Liver (tissue), 9 donors: ENCODE results near the gene UBR3. TPM values are rescaled to one million over a fixed set of nuclear protein-coding genes. Genes with fewer than 3 reads are reported as not detected.

Source experiments
- DNase-seq: peaks from one replicate; pipeline ENCODE4 v3.0.0-alpha.2; 2017; ENCODE audit warnings: low spot score
- H3K27ac ChIP-seq, 2 donors: one replicate each; pipeline ENCODE4 v1.7.0; 2013; ENCODE audit warnings: inconsistent platforms in 2 of 2, low read length in 2 of 2, control low read depth in 1 of 2, low read depth in 1 of 2, mild to moderate bottlenecking in 1 of 2
- H3K27me3 ChIP-seq, 4 donors: one replicate each; pipeline versions ENCODE4 v1.6.1 to v1.7.0; 2013; ENCODE audit warnings: low read length in 3 of 4, inconsistent platforms in 1 of 4, mild to moderate bottlenecking in 1 of 4, moderate library complexity in 1 of 4; ENCODE audit not compliant: control insufficient read depth in 4 of 4, insufficient read depth in 4 of 4
- H3K36me3 ChIP-seq, 4 donors: one replicate each; pipeline versions ENCODE4 v1.6.1 to v1.7.0; 2013; ENCODE audit warnings: low read length in 3 of 4, mild to moderate bottlenecking in 3 of 4, low read depth in 1 of 4, moderate library complexity in 1 of 4; ENCODE audit not compliant: control insufficient read depth in 4 of 4, insufficient read depth in 3 of 4
- H3K4me1 ChIP-seq, 4 donors: one replicate each; pipeline versions ENCODE4 v1.6.1 to v1.7.0; 2013; ENCODE audit warnings: low read length in 3 of 4, mild to moderate bottlenecking in 3 of 4, moderate library complexity in 1 of 4; ENCODE audit not compliant: control insufficient read depth in 4 of 4, insufficient read depth in 4 of 4
- H3K4me3 ChIP-seq, 3 donors: one replicate each; pipeline versions ENCODE4 v1.6.1 to v1.7.0; 2013; ENCODE audit warnings: low read length in 3 of 3, control low read depth in 1 of 3, low read depth in 1 of 3, mild to moderate bottlenecking in 1 of 3
- H3K9ac ChIP-seq, 2 donors: one replicate each; pipeline ENCODE4 v1.7.0; 2013; ENCODE audit warnings: low read length in 2 of 2, mild to moderate bottlenecking in 2 of 2, moderate library complexity in 2 of 2, control low read depth in 1 of 2, low read depth in 1 of 2
- H3K9me3 ChIP-seq, 4 donors: one replicate each; pipeline versions ENCODE4 v1.6.1 to v1.7.0; 2013; ENCODE audit warnings: low read length in 3 of 4; ENCODE audit not compliant: control insufficient read depth in 4 of 4
- EGR1 ChIP-seq, 2 donors: IDR thresholded peaks; 2 replicates each; pipeline ENCODE4 v1.6.1; 2016 to 2018; ENCODE audit warnings: antibody characterized with exemption in 2 of 2, low read depth in 2 of 2
- FOXA1 ChIP-seq: IDR thresholded peaks from 2 replicates; pipeline ENCODE4 v1.6.1; 2016; ENCODE audit warnings: antibody characterized with exemption
- FOXA2 ChIP-seq: IDR thresholded peaks from 2 replicates; pipeline ENCODE4 v1.6.1; 2016; ENCODE audit warnings: antibody characterized with exemption
- GABPA ChIP-seq, 2 donors: IDR thresholded peaks in 1 of 2; conservative IDR thresholded peaks in 1 of 2; 2 replicates each; pipeline ENCODE4 v1.6.1; 2016; ENCODE audit warnings: antibody characterized with exemption in 2 of 2, mild to moderate bottlenecking in 1 of 2, moderate library complexity in 1 of 2
- HNF4A ChIP-seq, 2 donors: conservative IDR thresholded peaks; 2 replicates each; pipeline ENCODE4 v1.6.1; 2016; ENCODE audit warnings: antibody characterized with exemption in 2 of 2, mild to moderate bottlenecking in 2 of 2
- HNF4G ChIP-seq: IDR thresholded peaks from 2 replicates; pipeline ENCODE4 v1.6.1; 2016; ENCODE audit warnings: antibody characterized with exemption
- JUND ChIP-seq, 2 donors: IDR thresholded peaks; 2 replicates each; pipeline ENCODE4 v1.6.1; 2016; ENCODE audit warnings: antibody characterized with exemption in 2 of 2
- NR2F2 ChIP-seq: IDR thresholded peaks from 2 replicates; pipeline ENCODE4 v1.6.1; 2016; ENCODE audit warnings: antibody characterized with exemption
- RAD21 ChIP-seq, 2 donors: IDR thresholded peaks; 2 replicates each; pipeline ENCODE4 v1.6.1; 2016; ENCODE audit warnings: antibody characterized with exemption in 2 of 2, mild to moderate bottlenecking in 2 of 2
- RXRA ChIP-seq, 2 donors: IDR thresholded peaks; 2 replicates each; pipeline ENCODE4 v1.6.1; 2017 to 2018; ENCODE audit warnings: antibody characterized with exemption in 2 of 2, mild to moderate bottlenecking in 1 of 2
- SP1 ChIP-seq: IDR thresholded peaks from 2 replicates; pipeline ENCODE4 v1.6.1; 2018; ENCODE audit warnings: antibody characterized with exemption, mild to moderate bottlenecking
- TAF1 ChIP-seq: conservative IDR thresholded peaks from 2 replicates; pipeline ENCODE4 v1.6.1; 2016; ENCODE audit warnings: antibody characterized with exemption, mild to moderate bottlenecking
- YY1 ChIP-seq: IDR thresholded peaks from 2 replicates; pipeline ENCODE4 v1.6.1; 2016; ENCODE audit warnings: antibody characterized with exemption, mild to moderate bottlenecking
- WGBS: extraction: QIAGEN DNeasy Blood & Tissue Kit; methylation state at CpG from one replicate; pipeline ENCODE4 v1.1.7; 2013; 5-methylcytosine and 5-hydroxymethylcytosine counted together
- polyA plus RNA-seq, 2 donors: library from polyadenylated mRNA; stranded (reverse) in 1 of 2; unstranded in 1 of 2; fragments of 200-250 nt in 1 of 2; fragments of >200 nt in 1 of 2; fragmentation: Nextera tagmentation in 1 of 2; extraction: Ambion mirVana in 1 of 2; gene quantifications; one replicate each; pipeline versions ENCODE4 v1.2.1 to v1.2.3, GENCODE V29; 2013 to 2015
- total RNA-seq, 2 donors: library from RNA; depleted of rRNA; stranded (reverse); fragments of >200 nt; gene quantifications; one replicate each; pipeline ENCODE4 v1.2.3, GENCODE V29; 2014
- TF ChIP-seq, protein P1 (sequence below): IDR thresholded peaks from 2 replicates; pipeline ENCODE4 v1.6.1; 2016; ENCODE audit warnings: antibody characterized with exemption, mild to moderate bottlenecking
- TF ChIP-seq, protein P2 (sequence below): IDR thresholded peaks from 2 replicates; pipeline ENCODE4 v1.6.1; 2016; ENCODE audit warnings: antibody characterized with exemption
- TF ChIP-seq, protein P3 (sequence below): fragments of 150-350 bp; IDR thresholded peaks from 2 replicates; pipeline ENCODE4 v1.5.1; 2017; ENCODE audit warnings: improper control_type of control experiment, low read depth, low read length; ENCODE audit not compliant: missing input control
- TF ChIP-seq, protein P4 (sequence below): IDR thresholded peaks from 2 replicates; pipeline ENCODE4 v1.6.1; 2016; ENCODE audit warnings: antibody characterized with exemption
- TF ChIP-seq, protein P5 (sequence below): IDR thresholded peaks from 2 replicates; pipeline ENCODE4 v1.6.1; 2016; ENCODE audit warnings: antibody characterized with exemption
- donor health status: healthy.
- donor health status: healthy.
- donor health status: healthy.
- donor health status: healthy.
- donor health status: healthy.

UBR3 gene
- total and polyA plus RNA-seq, 4 donors: 8.5 to 69.4 (median 28.4) TPM

DNA sequence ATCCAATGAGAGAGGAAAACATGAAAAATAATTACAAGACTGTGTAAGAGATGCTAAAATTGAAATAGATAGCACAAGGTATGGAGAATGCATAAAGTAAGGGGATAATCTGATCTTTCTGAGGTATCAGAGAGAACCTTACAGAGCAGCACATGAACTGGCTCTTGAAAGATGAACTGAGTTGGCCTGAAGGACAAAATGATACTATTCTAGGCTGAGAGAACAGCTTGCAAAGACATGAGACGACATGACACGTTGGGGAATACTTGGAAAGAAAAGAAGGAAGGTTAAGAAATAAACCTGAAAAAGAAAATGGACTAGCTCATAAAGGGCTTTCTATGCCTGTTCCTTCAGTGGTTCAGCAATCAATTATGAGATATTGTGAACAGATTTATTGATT, 198.0 kb downstream of the UBR3 start:
- DNase-seq: no peak
- Histone ChIP-seq H3K4me1 (peaks cover 0 to 4% (median 3%) of the 10 kb centered on the region in 4 donors), H3K9me3 (no peaks in the 10 kb centered on the region), H3K4me3 (no peak overlapping the region), H3K36me3 (peaks cover 0 to 4% (median 3%) of the 10 kb centered on the region in 4 donors), H3K9ac (no peak overlapping the region), H3K27ac (no peak overlapping the region), H3K27me3 (no peaks in the 10 kb centered on the region)
- TF ChIP-seq, protein P1, sequence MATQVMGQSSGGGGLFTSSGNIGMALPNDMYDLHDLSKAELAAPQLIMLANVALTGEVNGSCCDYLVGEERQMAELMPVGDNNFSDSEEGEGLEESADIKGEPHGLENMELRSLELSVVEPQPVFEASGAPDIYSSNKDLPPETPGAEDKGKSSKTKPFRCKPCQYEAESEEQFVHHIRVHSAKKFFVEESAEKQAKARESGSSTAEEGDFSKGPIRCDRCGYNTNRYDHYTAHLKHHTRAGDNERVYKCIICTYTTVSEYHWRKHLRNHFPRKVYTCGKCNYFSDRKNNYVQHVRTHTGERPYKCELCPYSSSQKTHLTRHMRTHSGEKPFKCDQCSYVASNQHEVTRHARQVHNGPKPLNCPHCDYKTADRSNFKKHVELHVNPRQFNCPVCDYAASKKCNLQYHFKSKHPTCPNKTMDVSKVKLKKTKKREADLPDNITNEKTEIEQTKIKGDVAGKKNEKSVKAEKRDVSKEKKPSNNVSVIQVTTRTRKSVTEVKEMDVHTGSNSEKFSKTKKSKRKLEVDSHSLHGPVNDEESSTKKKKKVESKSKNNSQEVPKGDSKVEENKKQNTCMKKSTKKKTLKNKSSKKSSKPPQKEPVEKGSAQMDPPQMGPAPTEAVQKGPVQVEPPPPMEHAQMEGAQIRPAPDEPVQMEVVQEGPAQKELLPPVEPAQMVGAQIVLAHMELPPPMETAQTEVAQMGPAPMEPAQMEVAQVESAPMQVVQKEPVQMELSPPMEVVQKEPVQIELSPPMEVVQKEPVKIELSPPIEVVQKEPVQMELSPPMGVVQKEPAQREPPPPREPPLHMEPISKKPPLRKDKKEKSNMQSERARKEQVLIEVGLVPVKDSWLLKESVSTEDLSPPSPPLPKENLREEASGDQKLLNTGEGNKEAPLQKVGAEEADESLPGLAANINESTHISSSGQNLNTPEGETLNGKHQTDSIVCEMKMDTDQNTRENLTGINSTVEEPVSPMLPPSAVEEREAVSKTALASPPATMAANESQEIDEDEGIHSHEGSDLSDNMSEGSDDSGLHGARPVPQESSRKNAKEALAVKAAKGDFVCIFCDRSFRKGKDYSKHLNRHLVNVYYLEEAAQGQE: no peak
- TF ChIP-seq EGR1 (IDR thresholded peaks at IDR 0.05; ENCODE audit: low read depth in 2 of 2) (no peak), YY1 (no peak), HNF4G (no peak), FOXA1 (no peak), HNF4A (conservative IDR thresholded peaks at IDR 0.05) (no peak), JUND (IDR thresholded peaks at IDR 0.05) (no peak), SP1 (no peak), GABPA (IDR thresholded peaks at IDR 0.05 in 1 of 2, conservative IDR thresholded peaks at IDR 0.05 in 1 of 2) (no peak), FOXA2 (no peak), RXRA (IDR thresholded peaks at IDR 0.05) (no peak)
- TF ChIP-seq, protein P2, sequence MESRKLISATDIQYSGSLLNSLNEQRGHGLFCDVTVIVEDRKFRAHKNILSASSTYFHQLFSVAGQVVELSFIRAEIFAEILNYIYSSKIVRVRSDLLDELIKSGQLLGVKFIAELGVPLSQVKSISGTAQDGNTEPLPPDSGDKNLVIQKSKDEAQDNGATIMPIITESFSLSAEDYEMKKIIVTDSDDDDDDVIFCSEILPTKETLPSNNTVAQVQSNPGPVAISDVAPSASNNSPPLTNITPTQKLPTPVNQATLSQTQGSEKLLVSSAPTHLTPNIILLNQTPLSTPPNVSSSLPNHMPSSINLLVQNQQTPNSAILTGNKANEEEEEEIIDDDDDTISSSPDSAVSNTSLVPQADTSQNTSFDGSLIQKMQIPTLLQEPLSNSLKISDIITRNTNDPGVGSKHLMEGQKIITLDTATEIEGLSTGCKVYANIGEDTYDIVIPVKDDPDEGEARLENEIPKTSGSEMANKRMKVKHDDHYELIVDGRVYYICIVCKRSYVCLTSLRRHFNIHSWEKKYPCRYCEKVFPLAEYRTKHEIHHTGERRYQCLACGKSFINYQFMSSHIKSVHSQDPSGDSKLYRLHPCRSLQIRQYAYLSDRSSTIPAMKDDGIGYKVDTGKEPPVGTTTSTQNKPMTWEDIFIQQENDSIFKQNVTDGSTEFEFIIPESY: no peak
- TF ChIP-seq, protein P3, sequence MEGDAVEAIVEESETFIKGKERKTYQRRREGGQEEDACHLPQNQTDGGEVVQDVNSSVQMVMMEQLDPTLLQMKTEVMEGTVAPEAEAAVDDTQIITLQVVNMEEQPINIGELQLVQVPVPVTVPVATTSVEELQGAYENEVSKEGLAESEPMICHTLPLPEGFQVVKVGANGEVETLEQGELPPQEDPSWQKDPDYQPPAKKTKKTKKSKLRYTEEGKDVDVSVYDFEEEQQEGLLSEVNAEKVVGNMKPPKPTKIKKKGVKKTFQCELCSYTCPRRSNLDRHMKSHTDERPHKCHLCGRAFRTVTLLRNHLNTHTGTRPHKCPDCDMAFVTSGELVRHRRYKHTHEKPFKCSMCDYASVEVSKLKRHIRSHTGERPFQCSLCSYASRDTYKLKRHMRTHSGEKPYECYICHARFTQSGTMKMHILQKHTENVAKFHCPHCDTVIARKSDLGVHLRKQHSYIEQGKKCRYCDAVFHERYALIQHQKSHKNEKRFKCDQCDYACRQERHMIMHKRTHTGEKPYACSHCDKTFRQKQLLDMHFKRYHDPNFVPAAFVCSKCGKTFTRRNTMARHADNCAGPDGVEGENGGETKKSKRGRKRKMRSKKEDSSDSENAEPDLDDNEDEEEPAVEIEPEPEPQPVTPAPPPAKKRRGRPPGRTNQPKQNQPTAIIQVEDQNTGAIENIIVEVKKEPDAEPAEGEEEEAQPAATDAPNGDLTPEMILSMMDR: no peak
- TF ChIP-seq, protein P4, sequence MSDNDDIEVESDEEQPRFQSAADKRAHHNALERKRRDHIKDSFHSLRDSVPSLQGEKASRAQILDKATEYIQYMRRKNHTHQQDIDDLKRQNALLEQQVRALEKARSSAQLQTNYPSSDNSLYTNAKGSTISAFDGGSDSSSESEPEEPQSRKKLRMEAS: no peak
- TF ChIP-seq, protein P5, sequence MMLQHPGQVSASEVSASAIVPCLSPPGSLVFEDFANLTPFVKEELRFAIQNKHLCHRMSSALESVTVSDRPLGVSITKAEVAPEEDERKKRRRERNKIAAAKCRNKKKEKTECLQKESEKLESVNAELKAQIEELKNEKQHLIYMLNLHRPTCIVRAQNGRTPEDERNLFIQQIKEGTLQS: no peak
- WGBS: 98% methylated on average over 2 of the region's 2 CpGs

DNA sequence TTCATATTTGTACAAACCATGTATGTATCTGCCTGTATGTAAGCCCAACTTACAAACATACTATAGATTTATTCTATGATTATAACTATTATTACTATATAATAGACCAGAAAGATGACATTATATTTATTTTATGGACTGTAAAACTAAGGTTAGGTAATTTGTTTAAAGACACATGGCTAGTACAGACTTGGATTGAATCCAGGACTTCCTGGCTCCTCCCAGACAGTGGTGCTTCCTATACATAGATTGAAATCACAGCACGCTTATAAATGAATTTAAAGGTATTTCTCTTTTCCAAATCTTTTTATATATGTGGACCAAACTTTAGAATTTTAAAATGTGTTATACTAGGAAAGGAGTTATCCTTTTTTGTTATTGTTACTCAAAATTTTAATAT, 199.1 kb downstream of the UBR3 start:
- Histone ChIP-seq H3K27me3 (no peaks in the 10 kb centered on the region), H3K9me3 (peaks cover 0 to 2% (median 0%) of the 10 kb centered on the region in 4 donors), H3K36me3 (peaks cover 0 to 5% (median 3%) of the 10 kb centered on the region in 4 donors), H3K9ac (no peak overlapping the region), H3K27ac (no peak overlapping the region), H3K4me1 (peaks cover 0 to 4% (median 3%) of the 10 kb centered on the region in 4 donors), H3K4me3 (no peak overlapping the region)
- DNase-seq: no peak
- 97% methylated on average over 1 of the region's 1 CpG for WGBS
- no peak for TF ChIP-seq GABPA (IDR thresholded peaks at IDR 0.05 in 1 of 2, conservative IDR thresholded peaks at IDR 0.05 in 1 of 2)
- TF ChIP-seq YY1: no peak
- no peak for TF ChIP-seq HNF4A (conservative IDR thresholded peaks at IDR 0.05)
- TF ChIP-seq JUND (IDR thresholded peaks at IDR 0.05): no peak
- TF ChIP-seq RAD21 (IDR thresholded peaks at IDR 0.05): no peak
- TF ChIP-seq, protein P1: no peak
- no peak for TF ChIP-seq EGR1 (IDR thresholded peaks at IDR 0.05; ENCODE audit: low read depth in 2 of 2)
- no peak for TF ChIP-seq RXRA (IDR thresholded peaks at IDR 0.05)
- TF ChIP-seq NR2F2: no peak
- TF ChIP-seq HNF4G: no peak
- no peak for TF ChIP-seq FOXA1
- TF ChIP-seq TAF1: no peak
- TF ChIP-seq, protein P3: no peak
